Stomach smooth muscle (tissue), 2 donors: ENCODE data around the gene PIRT.

Source experiments
- H3K27ac ChIP-seq: one replicate; pipeline ENCODE4 v1.7.0; 2013; ENCODE audit warnings: mild to moderate bottlenecking, low read length, inconsistent platforms
- H3K27me3 ChIP-seq, 2 donors: one replicate each; pipeline ENCODE4 v1.7.0; 2013; ENCODE audit warnings: low read length in 2 of 2; ENCODE audit not compliant: insufficient read depth in 2 of 2, control insufficient read depth in 1 of 2
- H3K36me3 ChIP-seq, 2 donors: one replicate each; pipeline ENCODE4 v1.7.0; 2013; ENCODE audit warnings: low read length in 2 of 2; ENCODE audit not compliant: control insufficient read depth in 2 of 2, insufficient read depth in 2 of 2
- H3K4me1 ChIP-seq: one replicate; pipeline ENCODE4 v1.7.0; 2013; ENCODE audit warnings: low read length; ENCODE audit not compliant: control insufficient read depth, insufficient read depth
- H3K4me3 ChIP-seq, 2 donors: one replicate each; pipeline ENCODE4 v1.7.0; 2013; ENCODE audit warnings: low read length in 2 of 2
- H3K9ac ChIP-seq, 2 donors: one replicate each; pipeline ENCODE4 v1.7.0; 2013; ENCODE audit warnings: low read length in 2 of 2, mild to moderate bottlenecking in 1 of 2
- H3K9me3 ChIP-seq, 2 donors: one replicate each; pipeline ENCODE4 v1.7.0; 2013; ENCODE audit warnings: low read length in 2 of 2; ENCODE audit not compliant: control insufficient read depth in 2 of 2
- donor health status: healthy.
- donor health status: Pancreatic carcinoma.

Gene PIRT

DNA sequence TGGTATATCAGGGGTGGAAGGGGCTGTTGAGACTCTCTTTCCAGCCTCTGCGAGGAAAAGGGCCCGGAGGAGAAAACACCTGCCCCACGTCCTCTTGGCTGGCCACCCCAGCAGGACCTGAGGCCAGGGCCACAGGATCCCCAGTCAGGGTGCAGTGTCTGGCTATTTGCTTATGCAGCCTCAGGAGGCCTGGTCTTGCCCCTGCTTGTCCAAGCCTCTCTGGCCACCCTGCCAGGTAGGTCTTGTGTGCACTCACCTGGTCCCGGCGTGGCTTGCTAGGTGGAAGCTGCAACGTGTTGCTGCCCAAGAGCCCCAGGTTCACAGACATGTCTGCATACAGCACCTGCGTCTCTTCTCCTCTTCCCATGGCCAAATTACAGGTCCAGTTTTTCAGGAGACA, 34.5 kb downstream of the PIRT start:
- Histone ChIP-seq H3K4me3 (no peak overlapping the region), H3K27me3 (no peaks in the 10 kb centered on the region), H3K9me3 (no peaks in the 10 kb centered on the region), H3K4me1 (peaks cover under 1% of the 10 kb centered on the region), H3K36me3 (no peaks in the 10 kb centered on the region), H3K27ac (no peak overlapping the region), H3K9ac (no peak overlapping the region)

- no peak overlapping the region for H3K9ac ChIP-seq
- H3K27ac ChIP-seq: no peak overlapping the region
Observed at GRCh38 chr17:10802496-10803284, 35.2 kb downstream of the PIRT start.

GRCh38 chr17:10799407-10799806, 38.5 kb downstream of the PIRT start:
- Histone ChIP-seq H3K27ac (no peak overlapping the region), H3K9ac (no peak overlapping the region), H3K4me1 (peaks cover 5% of the 10 kb centered on the region), H3K4me3 (no peak overlapping the region), H3K36me3 (no peaks in the 10 kb centered on the region), H3K27me3 (no peaks in the 10 kb centered on the region), H3K9me3 (no peaks in the 10 kb centered on the region)

More at GRCh38 chr17:10802496-10803284, 35.2 kb downstream of the PIRT start:
- Histone ChIP-seq H3K27me3 (no peaks in the 10 kb centered on the region), H3K4me3 (no peak overlapping the region), H3K4me1 (peaks cover 5% of the 10 kb centered on the region), H3K36me3 (no peaks in the 10 kb centered on the region), H3K9me3 (no peaks in the 10 kb centered on the region)

DNA sequence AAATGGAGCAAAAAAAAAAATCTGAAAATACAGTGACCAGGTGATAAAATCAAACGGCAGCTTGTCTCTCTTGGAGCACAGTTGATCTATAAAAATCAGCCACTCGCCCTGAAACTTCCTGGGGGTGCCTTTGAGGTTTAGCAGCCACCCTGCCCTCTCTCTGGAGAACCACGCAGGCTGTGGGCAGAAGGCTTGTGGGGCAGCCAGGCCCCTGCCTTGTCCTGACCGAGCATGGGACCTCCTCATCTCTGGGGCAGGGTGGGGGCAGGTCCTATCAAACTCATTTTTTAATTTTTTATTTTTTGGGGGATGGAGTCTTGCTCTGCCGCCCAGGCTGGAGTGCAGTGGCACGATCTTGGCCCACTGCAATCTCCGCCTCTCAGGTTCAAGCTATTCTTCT, 39.0 kb downstream of the PIRT start:
- Histone ChIP-seq H3K9ac (no peak overlapping the region), H3K27ac (no peak overlapping the region)

DNA sequence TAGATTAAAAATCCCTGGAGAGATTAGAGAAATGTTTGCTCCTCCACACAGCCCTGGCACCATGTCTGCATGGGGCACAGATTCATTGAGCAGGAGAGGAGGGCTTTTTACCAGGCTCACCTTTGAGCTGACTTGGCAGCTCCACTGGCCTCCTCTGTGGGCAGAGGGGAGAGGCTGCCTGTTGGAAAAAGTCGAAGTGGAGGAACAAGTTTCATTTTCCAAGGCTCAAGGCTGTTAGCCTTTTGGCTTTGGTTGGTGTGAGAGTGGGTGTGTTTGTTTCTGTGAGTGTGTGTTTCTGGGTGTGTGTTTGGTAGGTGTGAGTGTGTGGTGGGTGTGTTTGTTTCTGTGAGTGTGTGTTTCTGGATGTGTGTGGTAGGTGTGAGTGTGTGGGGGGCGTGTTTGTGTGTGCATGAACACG, 39.5 kb downstream of the PIRT start:
- no peak overlapping the region for H3K27ac ChIP-seq
- no peaks in the 10 kb centered on the region for H3K36me3 ChIP-seq
- H3K9ac ChIP-seq: no peak overlapping the region
- no peak overlapping the region for H3K4me3 ChIP-seq
- H3K9me3 ChIP-seq: no peaks in the 10 kb centered on the region
- H3K27me3 ChIP-seq: no peaks in the 10 kb centered on the region
- peaks cover 5% of the 10 kb centered on the region for H3K4me1 ChIP-seq

More for the DNA sequence above, 39.0 kb downstream of the PIRT start:
- Histone ChIP-seq H3K9me3 (no peaks in the 10 kb centered on the region), H3K27me3 (no peaks in the 10 kb centered on the region), H3K36me3 (no peaks in the 10 kb centered on the region), H3K4me1 (peaks cover 5% of the 10 kb centered on the region), H3K4me3 (no peak overlapping the region)

- H3K9me3 ChIP-seq: no peaks in the 10 kb centered on the region
- H3K27me3 ChIP-seq: no peaks in the 10 kb centered on the region
- no peak overlapping the region for H3K4me3 ChIP-seq
- H3K9ac ChIP-seq: no peak overlapping the region
- no peaks in the 10 kb centered on the region for H3K36me3 ChIP-seq
- H3K27ac ChIP-seq: no peak overlapping the region
- H3K4me1 ChIP-seq: peaks cover 5% of the 10 kb centered on the region
Observed at GRCh38 chr17:10797476-10798328, 40.2 kb downstream of the PIRT start.

DNA sequence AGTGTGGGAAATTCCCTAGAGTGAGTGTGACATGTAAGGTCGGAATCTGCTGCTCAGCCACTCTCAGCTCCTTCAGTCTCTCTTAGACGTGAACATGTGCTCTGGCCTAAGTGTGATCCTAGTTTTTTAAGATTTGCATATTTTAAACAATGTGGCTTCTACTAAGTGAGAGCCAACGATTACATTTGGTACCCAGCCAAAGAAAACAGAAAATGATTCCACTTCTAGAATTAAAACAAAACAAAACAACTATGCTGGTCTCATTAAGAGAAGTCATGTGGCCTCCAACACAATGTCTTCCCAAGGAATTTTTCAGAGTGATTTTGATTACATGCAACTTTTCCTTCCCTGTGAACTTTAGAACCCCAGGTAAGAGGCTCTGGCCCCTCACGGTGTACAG, 44.1 kb downstream of the PIRT start:
- peaks cover 5% of the 10 kb centered on the region for H3K4me1 ChIP-seq
- no peak overlapping the region for H3K9ac ChIP-seq
- no peaks in the 10 kb centered on the region for H3K27me3 ChIP-seq
- H3K4me3 ChIP-seq: no peak overlapping the region
- no peaks in the 10 kb centered on the region for H3K9me3 ChIP-seq
- no peak overlapping the region for H3K27ac ChIP-seq
- H3K36me3 ChIP-seq: no peaks in the 10 kb centered on the region

DNA sequence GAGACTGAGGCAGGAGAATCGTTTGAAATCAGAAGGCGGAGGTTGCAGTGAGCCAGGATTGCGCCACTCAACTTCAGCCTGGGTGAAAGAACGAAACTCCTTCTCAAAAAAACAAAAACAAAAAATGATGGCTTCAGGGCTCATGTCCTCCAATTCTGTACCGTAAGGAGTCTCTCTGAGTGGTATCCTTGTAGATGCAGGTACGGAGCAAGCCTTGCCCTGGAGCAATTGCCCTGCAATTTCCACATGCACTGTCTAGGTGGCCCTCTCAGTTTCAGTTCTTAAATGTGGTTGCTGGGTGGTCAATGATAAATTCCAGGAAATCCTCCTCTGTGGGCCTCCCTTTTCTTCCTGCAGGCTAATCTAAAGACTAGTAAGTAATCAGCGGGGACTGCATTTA, 44.6 kb downstream of the PIRT start:
- H3K9ac ChIP-seq: no peak overlapping the region
- H3K9me3 ChIP-seq: no peaks in the 10 kb centered on the region
- no peaks in the 10 kb centered on the region for H3K27me3 ChIP-seq
- H3K36me3 ChIP-seq: no peaks in the 10 kb centered on the region
- H3K4me1 ChIP-seq: peaks cover 3% of the 10 kb centered on the region
- no peak overlapping the region for H3K4me3 ChIP-seq
- no peak overlapping the region for H3K27ac ChIP-seq

- Histone ChIP-seq H3K27me3 (no peaks in the 10 kb centered on the region), H3K36me3 (no peaks in the 10 kb centered on the region), H3K4me1 (no peaks in the 10 kb centered on the region), H3K4me3 (no peak overlapping the region), H3K9me3 (no peaks in the 10 kb centered on the region), H3K9ac (no peak overlapping the region), H3K27ac (no peak overlapping the region)
Observed at GRCh38 chr17:10792151-10792550, 45.7 kb downstream of the PIRT start.

DNA sequence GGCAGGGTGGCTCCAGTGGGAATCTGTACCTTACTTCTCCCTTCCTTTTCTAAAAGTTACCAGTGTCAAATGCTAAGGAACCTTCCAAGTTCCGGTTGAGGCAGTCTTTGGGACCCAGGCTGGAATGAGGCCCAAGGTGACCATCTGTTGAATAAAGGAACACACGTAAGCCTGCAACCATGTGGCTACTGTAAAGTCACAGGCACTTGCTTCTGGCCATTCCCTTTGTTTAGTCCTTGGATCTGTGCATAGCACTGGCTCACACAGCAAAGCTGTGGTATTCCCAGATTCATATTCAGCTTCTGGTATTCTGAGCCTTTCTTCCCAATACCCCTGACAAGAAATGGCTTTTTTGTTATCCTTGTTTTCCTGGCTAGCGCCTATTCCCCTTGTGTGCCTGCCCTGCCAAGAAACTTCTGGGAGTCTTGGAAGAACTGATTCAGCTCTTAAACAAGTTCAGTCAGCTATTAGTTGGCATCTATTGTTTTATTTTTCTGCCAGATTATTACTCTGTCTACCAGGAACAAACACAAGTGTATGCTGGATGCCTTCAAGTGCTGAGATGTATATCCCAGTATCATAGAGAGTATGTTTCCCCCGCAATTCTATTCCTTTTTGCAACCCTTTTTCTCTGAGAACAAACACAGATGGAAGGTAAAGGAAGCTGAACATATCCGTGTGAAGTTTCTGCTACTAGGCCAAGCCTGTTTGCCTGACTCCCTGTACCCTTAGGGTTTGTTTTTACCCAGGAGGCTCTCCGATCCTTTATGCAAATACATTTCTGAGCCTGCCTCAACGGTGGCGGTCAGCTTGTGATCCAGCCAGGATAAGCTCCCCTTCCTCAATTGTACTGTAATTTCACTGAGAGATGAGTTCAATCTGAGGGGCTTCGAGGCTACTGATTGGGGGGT, 47.1 kb downstream of the PIRT start:
- H3K4me3 ChIP-seq: no peak overlapping the region
- no peaks in the 10 kb centered on the region for H3K27me3 ChIP-seq
- no peaks in the 10 kb centered on the region for H3K36me3 ChIP-seq
- H3K4me1 ChIP-seq: no peaks in the 10 kb centered on the region
- no peak overlapping the region for H3K9ac ChIP-seq
- no peaks in the 10 kb centered on the region for H3K9me3 ChIP-seq
- no peak overlapping the region for H3K27ac ChIP-seq
